Measurements from ENCODE around the gene TRAPPC12. TPM values are rescaled to one million over a fixed set of nuclear protein-coding genes. Genes with fewer than 3 reads are reported as not detected.
A peak's percentile ranks its signal among the peaks of the same experiment; 100 is the strongest.

The TRAPPC12 gene
- total and polyA plus RNA-seq, 8 donors: 83.0 to 119 (median 100.0) TPM

- DNase-seq: no peak
- Histone ChIP-seq H3K9me3 (no peaks in the 10 kb centered on the region), H3K4me1 (no peaks in the 10 kb centered on the region), H3K27me3 (no peaks in the 10 kb centered on the region), H3K4me3 (no peak overlapping the region), H3K27ac (no peak overlapping the region), H3K36me3 (peaks cover 0 to 80% of the 10 kb centered on the region in 2 donors)
- no peak for ATAC-seq
- TF ChIP-seq CTCF (IDR thresholded peaks at IDR 0.05): no peak
- intact Hi-C loops (cut with DNase I): loop anchor here in 1 of 2 donors (10.0 kb wide), 1 partner anchor 216 kb away; no protein-coding TSS in a partner anchor
These were observed 49.6 kb downstream of the TRAPPC12 start for GRCh38 chr2:3429066-3429610.

- intact Hi-C loops (cut with DNase I): no loop called here
These were observed 50.7 kb downstream of the TRAPPC12 start for GRCh38 chr2:3430172-3430571.

GRCh38 chr2:3430740-3431490 is 51.4 kb downstream of the TRAPPC12 start:
- TF ChIP-seq CTCF (IDR thresholded peaks at IDR 0.05): no peak
- H3K36me3 ChIP-seq: peaks cover 0 to 77% of the 10 kb centered on the region in 2 donors
- no peaks in the 10 kb centered on the region for H3K4me1 ChIP-seq
- no peak for ATAC-seq
- intact Hi-C loops (cut with DNase I): no loop called here
- H3K4me3 ChIP-seq: no peak overlapping the region
- H3K9me3 ChIP-seq: no peaks in the 10 kb centered on the region
- no peaks in the 10 kb centered on the region for H3K27me3 ChIP-seq
- no peak for DNase-seq
- no peak overlapping the region for H3K27ac ChIP-seq

More at GRCh38 chr2:3430172-3430571, 50.7 kb downstream of the TRAPPC12 start:
- Histone ChIP-seq H3K4me1 (no peaks in the 10 kb centered on the region), H3K36me3 (peaks cover 0 to 80% of the 10 kb centered on the region in 2 donors), H3K27ac (no peak overlapping the region), H3K4me3 (no peak overlapping the region), H3K27me3 (no peaks in the 10 kb centered on the region), H3K9me3 (no peaks in the 10 kb centered on the region)
- TF ChIP-seq CTCF (IDR thresholded peaks at IDR 0.05): no peak
- no peak for DNase-seq
- no peak for ATAC-seq

- H3K27me3 ChIP-seq: no peaks in the 10 kb centered on the region
- intact Hi-C loops (cut with DNase I): no loop called here
- no peaks in the 10 kb centered on the region for H3K4me1 ChIP-seq
- DNase-seq (no peak), ATAC-seq (no peak)
- H3K4me3 ChIP-seq: no peak overlapping the region
- peaks cover 0 to 66% of the 10 kb centered on the region in 2 donors for H3K36me3 ChIP-seq
- no peak overlapping the region for H3K27ac ChIP-seq
- H3K9me3 ChIP-seq: no peaks in the 10 kb centered on the region
- no peak for TF ChIP-seq CTCF (IDR thresholded peaks at IDR 0.05)
These were observed 52.6 kb downstream of the TRAPPC12 start for GRCh38 chr2:3432067-3432466.

- ATAC-seq (no peak), DNase-seq (no peak)
- no peaks in the 10 kb centered on the region for H3K4me1 ChIP-seq
- H3K27me3 ChIP-seq: no peaks in the 10 kb centered on the region
- no peak overlapping the region for H3K4me3 ChIP-seq
- intact Hi-C loops (cut with DNase I): no loop called here
- no peak for TF ChIP-seq CTCF (IDR thresholded peaks at IDR 0.05)
- peaks cover 0 to 58% of the 10 kb centered on the region in 2 donors for H3K36me3 ChIP-seq
- H3K27ac ChIP-seq: peak overlapping the region in 1 of 2 donors; percentile 68
- H3K9me3 ChIP-seq: no peaks in the 10 kb centered on the region
These were observed 53.3 kb downstream of the TRAPPC12 start for GRCh38 chr2:3432693-3433338.

All from left lung (tissue), 10 donors.